ENCODE results near the gene FRS3. TPM values are rescaled to one million over a fixed set of nuclear protein-coding genes. Genes with fewer than 3 reads are reported as not detected.

The FRS3 gene, protein sequence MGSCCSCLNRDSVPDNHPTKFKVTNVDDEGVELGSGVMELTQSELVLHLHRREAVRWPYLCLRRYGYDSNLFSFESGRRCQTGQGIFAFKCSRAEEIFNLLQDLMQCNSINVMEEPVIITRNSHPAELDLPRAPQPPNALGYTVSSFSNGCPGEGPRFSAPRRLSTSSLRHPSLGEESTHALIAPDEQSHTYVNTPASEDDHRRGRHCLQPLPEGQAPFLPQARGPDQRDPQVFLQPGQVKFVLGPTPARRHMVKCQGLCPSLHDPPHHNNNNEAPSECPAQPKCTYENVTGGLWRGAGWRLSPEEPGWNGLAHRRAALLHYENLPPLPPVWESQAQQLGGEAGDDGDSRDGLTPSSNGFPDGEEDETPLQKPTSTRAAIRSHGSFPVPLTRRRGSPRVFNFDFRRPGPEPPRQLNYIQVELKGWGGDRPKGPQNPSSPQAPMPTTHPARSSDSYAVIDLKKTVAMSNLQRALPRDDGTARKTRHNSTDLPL
- total RNA-seq, result 5.5 TPM

DNA sequence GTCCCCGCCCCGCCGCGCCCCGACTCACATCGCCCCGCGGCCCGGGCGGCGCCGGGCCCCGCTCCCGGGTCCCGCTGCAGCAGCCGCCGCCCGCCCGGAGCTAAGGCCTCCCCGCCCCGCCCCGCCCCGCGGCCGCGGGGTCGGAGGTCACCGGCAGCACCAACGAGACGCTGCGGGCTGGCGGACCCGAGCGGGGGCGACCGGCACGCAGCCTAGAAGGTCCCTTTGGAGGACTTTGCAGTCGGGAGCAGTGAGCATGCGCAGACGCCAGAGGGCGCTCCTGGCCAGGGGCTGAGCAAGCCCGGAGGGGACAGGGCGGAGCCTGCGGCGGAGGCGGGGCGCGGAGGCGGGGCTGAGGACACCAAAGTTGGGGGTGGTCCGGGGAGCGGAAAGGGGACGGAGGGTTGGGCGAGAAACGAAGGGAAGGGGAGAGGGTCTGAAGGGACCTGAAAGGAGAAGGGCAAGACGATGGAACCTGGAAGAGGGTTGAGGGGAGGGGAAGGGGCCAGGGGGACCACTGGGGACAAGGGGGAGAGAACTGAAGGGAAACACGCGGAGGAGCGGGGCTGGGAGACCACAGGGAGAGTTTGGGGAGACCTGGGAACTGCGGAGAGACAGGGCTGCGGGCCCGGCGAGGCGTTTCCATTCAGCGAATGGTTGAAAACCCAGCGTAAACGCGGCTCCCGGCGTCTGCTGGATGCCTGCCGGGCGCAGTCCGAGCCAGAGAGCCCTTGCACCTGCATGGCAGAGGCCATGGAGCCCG is at the start of gene FRS3:
TSS of gene FRS3 (minus strand) at position 113 of the 763 bp plus-strand sequence. CDS start 2,913 bp downstream, outside the sequence.

DNA sequence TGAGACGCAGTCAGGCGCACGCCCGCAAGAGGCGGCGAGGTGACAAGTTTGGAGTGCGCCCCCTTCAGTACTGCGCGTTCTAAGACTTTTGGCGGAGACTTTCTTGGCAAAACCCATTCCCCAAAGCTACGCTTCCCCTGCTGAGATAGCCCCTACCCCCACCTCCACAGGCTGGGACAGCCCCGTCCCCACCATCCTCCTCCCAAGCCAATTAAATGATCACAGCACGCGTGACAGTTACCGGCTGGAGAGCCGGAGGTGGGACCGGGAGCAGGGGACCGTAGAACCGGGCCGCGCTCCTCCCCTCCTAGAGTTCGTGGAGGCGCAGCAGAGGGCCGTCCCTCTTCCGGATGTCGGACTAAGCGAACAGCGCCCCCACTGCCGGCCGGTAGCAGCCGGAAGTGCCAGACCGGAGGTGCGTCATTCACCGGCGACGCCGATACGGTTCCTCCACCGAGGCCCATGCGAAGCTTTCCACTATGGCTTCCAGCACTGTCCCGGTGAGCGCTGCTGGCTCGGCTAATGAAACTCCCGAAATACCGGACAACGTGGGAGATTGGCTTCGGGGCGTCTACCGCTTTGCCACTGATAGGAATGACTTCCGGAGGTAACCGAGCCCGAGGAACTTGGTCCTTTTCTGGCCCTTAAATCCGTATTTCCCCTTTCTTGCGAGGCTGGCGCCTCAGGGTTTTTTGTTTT is 7.7 kb upstream of the FRS3 start, which contains the start of gene TOMM6:
TSS of gene TOMM6 (plus strand) at position 476 of the 699 bp plus-strand sequence. CDS start at position 480, 4 bp downstream.

DNA sequence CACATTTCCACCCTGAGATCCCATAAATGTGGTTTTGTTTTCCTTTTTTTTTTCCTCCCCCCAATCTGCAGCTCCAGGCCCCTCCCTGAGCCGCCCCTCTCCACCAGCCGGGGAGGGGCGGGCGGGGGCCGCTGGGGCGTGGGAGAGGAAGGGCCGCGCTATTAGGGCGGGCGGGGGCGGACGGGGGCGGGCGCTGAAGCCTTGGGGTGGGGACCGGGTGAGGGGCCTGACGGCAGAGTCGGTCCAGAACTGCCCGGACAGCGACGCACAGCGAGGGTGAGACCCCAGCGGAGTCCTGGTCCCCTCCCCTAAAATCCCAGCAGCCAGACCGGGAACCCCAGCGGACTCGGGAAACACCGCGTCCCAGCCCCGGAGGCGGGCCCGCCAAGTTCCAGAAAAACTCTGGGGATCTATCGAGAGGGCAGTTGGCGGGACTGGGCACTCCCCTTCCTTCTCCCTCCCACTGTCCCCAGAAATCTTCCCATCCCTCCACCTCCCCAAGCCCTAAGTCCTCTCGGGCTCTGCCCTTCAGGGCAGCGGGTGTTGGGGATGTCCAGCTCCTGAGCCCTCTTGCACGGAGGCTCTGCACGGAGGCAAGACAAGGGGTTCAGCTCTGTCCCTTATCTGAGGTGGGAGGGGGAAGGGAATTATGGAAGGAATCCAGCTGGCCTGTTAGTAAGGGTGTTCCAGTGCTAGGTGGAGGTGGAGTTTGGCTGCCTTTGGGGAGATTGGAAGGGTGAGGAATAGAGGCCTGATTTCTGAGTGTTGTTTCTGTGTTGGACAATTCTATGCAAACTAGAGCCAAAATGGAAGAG is 1.1 kb upstream of the FRS3 start, which contains the start of gene PRICKLE4:
TSS of gene PRICKLE4 (plus strand) at position 232 of the 815 bp plus-strand sequence. CDS start 2,692 bp downstream, outside the sequence.

DNA sequence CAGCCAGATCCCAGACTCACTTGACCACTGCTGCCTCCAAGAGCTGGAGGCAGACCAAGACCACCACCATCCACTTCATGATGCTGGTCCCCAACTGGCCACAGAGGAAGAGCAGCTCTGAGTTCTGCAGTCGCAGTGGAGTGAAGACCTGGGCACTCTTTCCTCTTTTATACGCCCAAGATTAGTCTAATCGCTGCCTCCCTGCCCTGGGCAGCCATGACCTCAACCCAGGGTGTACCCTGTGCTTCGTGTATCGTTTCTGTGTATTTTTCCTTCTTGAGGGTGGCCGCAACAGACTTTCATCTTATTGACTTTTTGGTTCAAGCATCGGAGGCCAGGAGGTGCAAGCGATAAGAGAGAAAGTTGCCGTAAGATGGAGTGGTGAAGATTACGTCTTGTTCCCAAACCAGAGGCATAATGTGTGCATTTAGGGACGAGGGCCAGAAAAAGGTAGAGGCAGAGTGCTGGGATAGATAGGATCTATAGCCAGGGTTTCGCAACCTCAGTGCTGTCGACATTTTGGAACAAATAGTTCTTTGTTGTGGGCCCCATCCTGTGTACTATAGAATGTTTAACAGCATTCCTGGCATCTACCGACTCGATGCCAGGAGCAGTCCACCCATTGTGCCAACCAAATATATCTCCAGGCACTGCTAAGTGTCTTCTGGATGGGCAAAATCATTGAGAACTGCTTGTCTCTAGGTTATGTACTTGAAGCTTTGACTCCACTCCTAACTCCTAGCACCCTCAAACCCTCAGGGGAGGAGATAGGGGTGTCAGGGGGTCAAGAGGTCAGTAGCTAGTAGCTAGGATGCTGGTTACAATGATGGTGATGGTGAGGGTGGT is 32.2 kb downstream of the FRS3 start, which contains the start of gene PGC:
TSS of gene PGC (minus strand) at position 142 of the 846 bp plus-strand sequence. CDS start at position 79, 63 bp downstream.

DNA sequence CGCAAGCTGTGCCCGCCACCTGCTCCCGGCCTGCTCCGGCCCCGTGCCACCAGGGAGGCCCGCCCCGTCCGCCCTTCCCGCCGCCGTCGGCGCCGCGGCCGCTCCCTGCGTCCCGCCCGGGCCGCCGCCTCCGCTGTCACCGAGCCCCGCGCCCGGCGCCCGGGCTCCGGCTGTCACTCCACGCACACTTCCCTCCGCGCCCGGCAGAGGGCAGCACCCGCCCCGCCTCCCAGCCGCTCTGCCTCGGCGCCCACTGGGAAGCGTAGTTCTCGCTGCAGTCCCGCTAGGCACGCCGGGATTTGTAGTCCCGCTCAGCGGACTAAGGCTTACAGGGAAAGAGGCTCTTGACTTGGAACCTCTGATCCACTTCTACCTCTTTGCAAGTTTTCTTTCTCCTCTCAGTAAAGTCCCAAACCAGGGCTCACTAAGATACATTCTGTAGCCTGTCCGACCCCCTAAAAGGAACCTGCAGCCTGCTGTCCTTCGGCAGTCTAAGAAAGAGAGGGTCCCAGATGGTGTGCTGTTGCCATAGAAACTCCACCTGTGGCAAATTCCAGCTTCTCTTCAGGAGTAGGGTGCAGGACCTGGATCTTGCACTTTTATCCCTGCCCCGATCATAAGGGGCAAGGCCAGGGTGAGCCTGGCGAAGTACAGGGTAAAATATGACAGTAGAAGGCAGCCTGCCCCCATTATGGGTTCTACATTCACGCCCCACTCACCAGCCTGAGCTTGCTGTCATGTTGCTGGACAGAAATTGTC is 44.1 kb downstream of the FRS3 start, which contains the start of gene TFEB:
TSS of gene TFEB (minus strand) at position 182 of the 759 bp plus-strand sequence. CDS start 44,395 bp downstream, outside the sequence.

Other genes with a start within 250 kb of the FRS3 start
- 7.3 TPM for gene FOXP4, start 233.5 kb downstream of the FRS3 start, total RNA-seq
- 30.1 TPM for gene MDFI, start 141.4 kb downstream of the FRS3 start, total RNA-seq
- gene TFEB, start 44.3 kb downstream of the FRS3 start, total RNA-seq, result 9.2 TPM
- not detected for gene PGC, start 32.5 kb downstream of the FRS3 start, total RNA-seq
- 4.1 TPM for gene PRICKLE4, start 882 bp upstream of the FRS3 start, total RNA-seq
- gene TOMM6, start 7.8 kb upstream of the FRS3 start, total RNA-seq, result 75.8 TPM
- gene USP49, start 115.5 kb upstream of the FRS3 start, total RNA-seq, result 21.3 TPM
- 24.9 TPM for gene MED20, start 141.2 kb upstream of the FRS3 start, total RNA-seq
- gene BYSL, start 141.6 kb upstream of the FRS3 start, total RNA-seq, result 15.6 TPM
- gene CCND3, start 161.9 kb upstream of the FRS3 start, total RNA-seq, result 17.9 TPM

All from camera-type eye (tissue), 1 donor.